WTC11 (cell line): ENCODE results near the gene NLN.

Experiments
- CTCF ChIP-seq: fragments of 200-600 bp; IDR thresholded peaks from 2 replicates; pipeline ENCODE4 v1.8.0; 2022; ENCODE audit warnings: antibody characterized with exemption
- ESRRA ChIP-seq: sonication (generic); formaldehyde crosslinking; IDR thresholded peaks from 2 replicates; pipeline ENCODE4 v1.8.1; 2022; ENCODE audit warnings: mild to moderate bottlenecking, missing genetic modification reagents, borderline replicate concordance
- FOXP4 ChIP-seq: sonication (generic); formaldehyde crosslinking; IDR thresholded peaks from 2 replicates; pipeline ENCODE4 v1.8.0; 2022; ENCODE audit warnings: mild to moderate bottlenecking, missing genetic modification reagents
- PRDM15 ChIP-seq: sonication (generic); formaldehyde crosslinking; IDR thresholded peaks from 2 replicates; pipeline ENCODE4 v1.8.0; 2022; ENCODE audit warnings: missing genetic modification reagents
- ZBTB21 ChIP-seq: sonication (generic); formaldehyde crosslinking; IDR thresholded peaks from 2 replicates; pipeline ENCODE4 v1.8.1; 2023; ENCODE audit warnings: mild to moderate bottlenecking, missing genetic modification reagents, borderline replicate concordance
- TF ChIP-seq, protein P1 (sequence below): sonication (generic); formaldehyde crosslinking; IDR thresholded peaks from 2 replicates; pipeline ENCODE4 v1.8.1; 2022; ENCODE audit warnings: low read depth, missing genetic modification reagents, borderline replicate concordance

- TF ChIP-seq ZBTB21 (CRISPR knock-in tag) = no peak
- no peak for TF ChIP-seq ESRRA (CRISPR knock-in tag)
- no peak for TF ChIP-seq FOXP4
- no peak for TF ChIP-seq PRDM15 (CRISPR knock-in tag)
- TF ChIP-seq, protein P1, sequence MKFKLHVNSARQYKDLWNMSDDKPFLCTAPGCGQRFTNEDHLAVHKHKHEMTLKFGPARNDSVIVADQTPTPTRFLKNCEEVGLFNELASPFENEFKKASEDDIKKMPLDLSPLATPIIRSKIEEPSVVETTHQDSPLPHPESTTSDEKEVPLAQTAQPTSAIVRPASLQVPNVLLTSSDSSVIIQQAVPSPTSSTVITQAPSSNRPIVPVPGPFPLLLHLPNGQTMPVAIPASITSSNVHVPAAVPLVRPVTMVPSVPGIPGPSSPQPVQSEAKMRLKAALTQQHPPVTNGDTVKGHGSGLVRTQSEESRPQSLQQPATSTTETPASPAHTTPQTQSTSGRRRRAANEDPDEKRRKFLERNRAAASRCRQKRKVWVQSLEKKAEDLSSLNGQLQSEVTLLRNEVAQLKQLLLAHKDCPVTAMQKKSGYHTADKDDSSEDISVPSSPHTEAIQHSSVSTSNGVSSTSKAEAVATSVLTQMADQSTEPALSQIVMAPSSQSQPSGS (CRISPR knock-in tag) = no peak
- no peak for TF ChIP-seq CTCF
These were observed 57.6 kb downstream of the NLN start for GRCh38 chr5:65779643-65780042.
